Mesendoderm (in vitro differentiated cells): ENCODE data around the gene SPATA31A3. TPM values are rescaled to one million over a fixed set of nuclear protein-coding genes. Genes with fewer than 3 reads are reported as not detected.
A peak's percentile ranks its signal among the peaks of the same experiment; 100 is the strongest.
"Not testable (repeated sequence)": the region's sequence is repeated elsewhere in the genome, so short reads cannot be mapped to it uniquely, and the experiment has no call there.

Experiments used
- DNase-seq: peaks from one replicate; pipeline ENCODE4 v3.0.0; 2013
- H2AK5ac ChIP-seq: 2 replicates; pipeline ENCODE4 v1.6.1; 2013; ENCODE audit warnings: low read length, inconsistent platforms
- H2BK120ac ChIP-seq: 2 replicates; pipeline ENCODE4 v1.6.1; 2013; ENCODE audit warnings: low read depth, mild to moderate bottlenecking, low read length, moderate library complexity, mixed read lengths
- H2BK15ac ChIP-seq: replicated peaks from 2 replicates; pipeline ENCODE4 v1.6.1; 2013; ENCODE audit warnings: low read depth, mild to moderate bottlenecking, moderate library complexity
- H2BK5ac ChIP-seq: 2 replicates; pipeline ENCODE4 v1.6.1; 2013; ENCODE audit warnings: low read length, inconsistent platforms
- H3K18ac ChIP-seq: 2 replicates; pipeline ENCODE4 v1.6.1; 2013; ENCODE audit warnings: mild to moderate bottlenecking, low read length, mixed read lengths
- H3K23ac ChIP-seq: one replicate; pipeline ENCODE4 v1.6.1; 2013; ENCODE audit warnings: low read length
- H3K27ac ChIP-seq: 2 replicates; pipeline ENCODE4 v1.5.1; 2013; ENCODE audit warnings: low read depth, mild to moderate bottlenecking, inconsistent platforms, low read length, moderate library complexity
- H3K27me3 ChIP-seq: 2 replicates; pipeline ENCODE4 v1.6.1; 2013; ENCODE audit warnings: low read length, control low read depth, mild to moderate bottlenecking, inconsistent platforms; ENCODE audit not compliant: insufficient read depth, poor library complexity
- H3K36me3 ChIP-seq: 2 replicates; pipeline ENCODE4 v1.6.1; 2013; ENCODE audit warnings: low read length, inconsistent platforms; ENCODE audit not compliant: control insufficient read depth, insufficient read depth
- H3K4ac ChIP-seq: one replicate; pipeline ENCODE4 v1.6.1; 2013; ENCODE audit warnings: low read depth, mild to moderate bottlenecking, low read length, moderate library complexity
- H3K4me1 ChIP-seq: 2 replicates; pipeline ENCODE4 v1.6.1; 2013; ENCODE audit warnings: low read depth, low read length, inconsistent platforms; ENCODE audit not compliant: control insufficient read depth
- H3K4me2 ChIP-seq: 2 replicates; pipeline ENCODE4 v1.6.1; 2013; ENCODE audit warnings: low read length
- H3K4me3 ChIP-seq: 2 replicates; pipeline ENCODE4 v1.5.1; 2013; ENCODE audit warnings: mild to moderate bottlenecking, low read length
- H3K56ac ChIP-seq: one replicate; pipeline ENCODE4 v1.6.1; 2013; ENCODE audit warnings: low read length
- H3K79me1 ChIP-seq: 2 replicates; pipeline ENCODE4 v1.6.1; 2013; ENCODE audit warnings: low read length, inconsistent platforms
- H3K79me2 ChIP-seq: 2 replicates; pipeline ENCODE4 v1.6.1; 2013; ENCODE audit warnings: mild to moderate bottlenecking, low read length; ENCODE audit not compliant: control insufficient read depth, insufficient read depth
- H3K9ac ChIP-seq: 2 replicates; pipeline ENCODE4 v1.6.1; 2013; ENCODE audit warnings: low read length, inconsistent platforms
- H4K5ac ChIP-seq: one replicate; pipeline ENCODE4 v1.6.1; 2013; ENCODE audit warnings: low read length
- H4K8ac ChIP-seq: one replicate; pipeline ENCODE4 v1.6.1; 2013; ENCODE audit warnings: low read depth, mild to moderate bottlenecking, control low read depth, low read length, moderate library complexity
- WGBS: extraction: QIAGEN DNeasy Blood & Tissue Kit; methylation state at CpG from one replicate; pipeline ENCODE4 v1.1.7; 2013; ENCODE audit warnings: low lambda C conversion rate, missing lambda C conversion rate; ENCODE audit not compliant: insufficient coverage; ENCODE audit errors: extremely low coverage; 5-methylcytosine and 5-hydroxymethylcytosine counted together
- polyA plus RNA-seq, 2 experiments: library from polyadenylated mRNA; stranded (reverse); fragments of 200-250 nt; gene quantifications; one replicate each; pipeline ENCODE4 v1.2.3, GENCODE V29; 2013

Gene SPATA31A3
- polyA plus RNA-seq (2013, experiment 1 of 2): 0.01 TPM
- polyA plus RNA-seq (2013, experiment 2 of 2): 0.06 TPM

DNA sequence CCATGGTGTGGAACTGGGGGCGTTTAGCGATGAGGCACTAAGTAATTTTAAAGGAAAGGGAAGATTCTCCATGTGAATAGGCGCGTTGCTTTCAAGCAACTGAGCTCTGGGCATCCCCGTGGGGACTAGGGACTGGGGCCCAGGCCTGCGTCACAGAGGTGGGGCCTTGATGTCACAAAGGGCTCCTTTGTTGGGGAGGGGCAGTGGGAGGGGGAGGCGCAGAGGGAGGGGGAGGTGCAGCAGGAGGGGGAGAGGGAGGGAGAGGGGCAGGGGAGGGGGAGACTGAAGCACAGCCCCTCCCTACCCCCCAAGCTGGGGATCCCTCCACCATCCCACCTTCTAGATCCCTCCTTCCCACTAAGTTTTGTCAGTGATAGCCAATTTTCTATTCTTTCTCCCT, at the start of gene SPATA31A3:
Gene SPATA31A3, minus strand, starts transcription at position 101 of the 400 bp plus-strand sequence. Its CDS starts 29 bp downstream, at position 72.
- not testable (repeated sequence) for H3K4me1 ChIP-seq, H2AK5ac ChIP-seq, H3K4ac ChIP-seq, H3K27ac ChIP-seq, H3K27me3 ChIP-seq, H3K4me3 ChIP-seq, H3K18ac ChIP-seq, H4K5ac ChIP-seq, H2BK120ac ChIP-seq, H2BK15ac ChIP-seq, H3K23ac ChIP-seq, H4K8ac ChIP-seq, H3K79me2 ChIP-seq, H3K36me3 ChIP-seq, H3K56ac ChIP-seq, H3K4me2 ChIP-seq, DNase-seq, H3K79me1 ChIP-seq, H3K9ac ChIP-seq, H2BK5ac ChIP-seq
- no CpG with 5 or more reads among the region's 7 CpGs for WGBS

GRCh38 chr9:66952576-66952975, 39.8 kb downstream of the SPATA31A3 start:
- H3K4me1 ChIP-seq, H3K9ac ChIP-seq, H3K79me2 ChIP-seq, H3K56ac ChIP-seq, H3K27me3 ChIP-seq, H2BK5ac ChIP-seq, H2BK15ac ChIP-seq, H2BK120ac ChIP-seq, H3K79me1 ChIP-seq, H3K4me3 ChIP-seq, H3K23ac ChIP-seq, H3K4ac ChIP-seq, H3K18ac ChIP-seq, H2AK5ac ChIP-seq, DNase-seq, H3K36me3 ChIP-seq, H3K4me2 ChIP-seq, H4K8ac ChIP-seq, H3K27ac ChIP-seq, H4K5ac ChIP-seq: not testable (repeated sequence)
- no CpG with 5 or more reads among the region's 11 CpGs for WGBS

DNA sequence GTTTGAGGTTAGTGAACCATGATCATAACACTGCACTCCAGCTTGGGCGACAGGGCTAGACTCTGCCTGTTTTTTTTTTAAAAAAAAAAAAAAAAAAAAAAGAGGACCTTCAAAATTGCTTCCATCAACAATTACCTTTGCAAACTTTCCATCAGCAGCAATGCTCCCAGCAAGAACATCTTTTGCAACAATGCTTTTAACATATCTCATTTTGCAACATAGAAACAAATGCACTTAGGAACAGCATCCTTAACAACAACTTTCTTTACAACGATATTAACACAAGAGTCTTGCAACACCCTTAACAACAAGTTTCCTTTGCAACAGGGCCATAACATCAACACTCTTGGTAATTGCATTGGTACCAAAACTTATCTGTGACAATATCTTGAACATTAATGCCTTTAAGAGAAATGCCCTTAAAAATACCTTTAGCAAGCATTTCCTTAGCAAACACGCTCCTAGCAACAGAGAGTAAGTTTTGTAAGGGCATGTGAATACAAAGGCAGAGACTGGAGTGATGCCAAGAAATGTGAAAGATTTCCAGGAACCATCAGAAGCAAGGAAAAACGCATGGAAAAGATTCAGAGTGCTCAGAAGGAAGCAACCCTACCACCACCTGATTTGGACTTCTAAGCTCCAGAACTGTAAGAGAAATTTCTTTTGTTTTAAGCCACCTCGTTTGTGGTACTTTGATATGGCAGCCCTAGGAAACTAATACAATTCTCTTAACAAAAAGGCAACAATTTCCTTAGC, 49.8 kb downstream of the SPATA31A3 start:
- H3K4me3 ChIP-seq, H2BK15ac ChIP-seq, H4K8ac ChIP-seq, H3K23ac ChIP-seq, H3K56ac ChIP-seq, H3K36me3 ChIP-seq, H3K79me2 ChIP-seq, H3K27ac ChIP-seq, H3K27me3 ChIP-seq, H2AK5ac ChIP-seq, H3K79me1 ChIP-seq, H3K9ac ChIP-seq, H3K4ac ChIP-seq, H4K5ac ChIP-seq, DNase-seq, H3K4me2 ChIP-seq, H3K4me1 ChIP-seq, H2BK120ac ChIP-seq, H2BK5ac ChIP-seq, H3K18ac ChIP-seq: not testable (repeated sequence)
- no CpG with 5 or more reads among the region's 5 CpGs for WGBS

GRCh38 chr9:66939878-66940830, 52.2 kb downstream of the SPATA31A3 start:
- H4K5ac ChIP-seq, H3K79me2 ChIP-seq, H2BK5ac ChIP-seq, H2BK15ac ChIP-seq, H3K9ac ChIP-seq, H2BK120ac ChIP-seq, H3K23ac ChIP-seq, H4K8ac ChIP-seq, H3K4me1 ChIP-seq, H3K4ac ChIP-seq, H3K4me2 ChIP-seq, H3K27me3 ChIP-seq, H3K18ac ChIP-seq, H3K27ac ChIP-seq, H3K56ac ChIP-seq, H2AK5ac ChIP-seq, H3K4me3 ChIP-seq, H3K36me3 ChIP-seq, DNase-seq, H3K79me1 ChIP-seq: not testable (repeated sequence)
- no CpG with 5 or more reads among the region's 2 CpGs for WGBS

DNA sequence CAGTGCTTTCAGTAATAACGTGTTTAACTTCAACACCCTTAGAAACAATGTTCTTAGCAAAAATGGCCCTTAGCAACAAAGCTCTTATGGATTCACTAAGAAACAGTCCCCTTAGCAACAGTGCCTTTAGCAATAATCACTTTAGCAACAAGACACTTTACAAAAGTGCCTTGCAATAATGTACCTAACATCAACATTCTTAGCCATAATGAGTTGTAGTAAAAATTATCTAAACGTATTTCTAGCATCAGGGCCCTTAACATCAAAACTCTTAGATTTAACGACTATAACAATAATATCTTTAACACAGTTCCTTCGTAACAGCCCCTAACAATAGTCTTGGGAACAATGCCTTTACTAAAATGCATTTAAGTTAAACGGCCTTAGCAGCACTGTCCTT, 54.0 kb downstream of the SPATA31A3 start:
- H2AK5ac ChIP-seq, H3K18ac ChIP-seq, H3K36me3 ChIP-seq, H3K56ac ChIP-seq, H3K79me2 ChIP-seq, H3K9ac ChIP-seq, H2BK120ac ChIP-seq, H3K27me3 ChIP-seq, H3K4me3 ChIP-seq, H3K79me1 ChIP-seq, H2BK15ac ChIP-seq, H3K23ac ChIP-seq, H3K4me2 ChIP-seq, H2BK5ac ChIP-seq, H3K27ac ChIP-seq, H4K8ac ChIP-seq, H4K5ac ChIP-seq, H3K4me1 ChIP-seq, H3K4ac ChIP-seq: not testable (repeated sequence)
- no CpG with 5 or more reads among the region's 5 CpGs for WGBS
- peak; percentile 0 for DNase-seq
